ENCODE measurements around the gene RAB36.

Gene RAB36

GRCh38 chr22:23142546-23143105 lies 2.7 kb upstream of the RAB36 start:
- ATAC-seq (ENCODE audit: insufficient read depth, low read depth), result no peak
- no peaks in the 10 kb centered on the region for H3K36me3 ChIP-seq (ENCODE audit: insufficient read depth, low read length)
- no peaks in the 10 kb centered on the region for H3K9me3 ChIP-seq (ENCODE audit: insufficient read depth, low read length, severe bottlenecking)
- H4K20me1 ChIP-seq (ENCODE audit: insufficient read depth, low read length), result no peaks in the 10 kb centered on the region
- H3K79me2 ChIP-seq (ENCODE audit: insufficient read depth, low read length), result no peaks in the 10 kb centered on the region
- 0 out of 4 replicates have a peak overlapping the region, but pooled peaks of 1 of the 2 experiments have one; percentile 29 for H3K4me3 ChIP-seq (ENCODE audit: low read depth in 1 of 2, low read length in 2 of 2)
- no peaks in the 10 kb centered on the region for H3K27me3 ChIP-seq (ENCODE audit: insufficient read depth, low read length, poor library complexity)
- TF ChIP-seq CTCF (IDR thresholded peaks at IDR 0.05; ENCODE audit: borderline replicate concordance, extremely low read depth, low read length, poor library complexity, severe bottlenecking) (no peak), EZH2 (IDR thresholded peaks at IDR 0.05; ENCODE audit: borderline replicate concordance, low read depth, low read length, severe bottlenecking) (no peak)
- DNase-seq, result no peak
- H3K4me2 ChIP-seq (ENCODE audit: insufficient read depth, low read length), result peak overlapping the region; percentile 52
- H3K4me1 ChIP-seq (ENCODE audit: insufficient read depth, low read length), result peaks cover 38% of the 10 kb centered on the region
- peak overlapping the region; percentile 64; the same call in 1 of the 2 replicates for H3K27ac ChIP-seq (ENCODE audit: low read length)
- peak overlapping the region; percentile 19; the same call in 1 of the 2 replicates for H3K9ac ChIP-seq (ENCODE audit: low read depth, low read length)
- no peak overlapping the region for H2AFZ ChIP-seq (ENCODE audit: low read depth, low read length)

- no peaks in the 10 kb centered on the region for H3K9me3 ChIP-seq (ENCODE audit: insufficient read depth, low read length, severe bottlenecking)
- no peak overlapping the region for H3K9ac ChIP-seq (ENCODE audit: low read depth, low read length)
- ATAC-seq (ENCODE audit: insufficient read depth, low read depth), result no peak
- no peak for DNase-seq
- no peaks in the 10 kb centered on the region for H3K36me3 ChIP-seq (ENCODE audit: insufficient read depth, low read length)
- H3K27ac ChIP-seq (ENCODE audit: low read length), result 0 out of 2 replicates have a peak overlapping the region, but pooled peaks have one; percentile 4
- H2AFZ ChIP-seq (ENCODE audit: low read depth, low read length), result no peak overlapping the region
- peaks cover 34% of the 10 kb centered on the region for H3K4me1 ChIP-seq (ENCODE audit: insufficient read depth, low read length)
- no peaks in the 10 kb centered on the region for H3K79me2 ChIP-seq (ENCODE audit: insufficient read depth, low read length)
- no peak overlapping the region for H3K4me3 ChIP-seq (ENCODE audit: low read depth in 1 of 2, low read length in 2 of 2)
- H3K27me3 ChIP-seq (ENCODE audit: insufficient read depth, low read length, poor library complexity), result no peaks in the 10 kb centered on the region
- no peak overlapping the region for H3K4me2 ChIP-seq (ENCODE audit: insufficient read depth, low read length)
- TF ChIP-seq CTCF (IDR thresholded peaks at IDR 0.05; ENCODE audit: borderline replicate concordance, extremely low read depth, low read length, poor library complexity, severe bottlenecking), result no peak
- TF ChIP-seq EZH2 (IDR thresholded peaks at IDR 0.05; ENCODE audit: borderline replicate concordance, low read depth, low read length, severe bottlenecking), result no peak
- no peaks in the 10 kb centered on the region for H4K20me1 ChIP-seq (ENCODE audit: insufficient read depth, low read length)
Observed at GRCh38 chr22:23143119-23143518, 2.2 kb upstream of the RAB36 start.

DNA sequence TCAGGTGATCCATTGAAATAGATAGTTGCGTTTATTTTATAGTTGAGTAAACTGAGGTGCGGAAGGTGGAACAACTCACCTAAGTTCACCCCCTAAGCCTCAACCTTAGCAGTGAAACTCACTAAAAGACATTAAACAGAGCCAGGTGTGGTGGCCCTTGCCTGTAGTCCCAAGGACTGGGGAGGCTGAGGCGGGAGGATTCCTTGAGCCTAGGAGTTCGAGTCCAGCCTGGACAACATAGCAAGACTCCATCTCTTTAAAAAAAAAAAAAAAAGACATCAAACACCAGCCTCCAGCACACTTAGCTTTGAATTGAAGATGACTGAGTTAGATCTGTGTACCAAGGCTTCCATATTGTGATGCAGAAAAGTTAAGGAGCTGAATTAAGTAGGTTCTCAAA lies 845 bp upstream of the RAB36 start:
- Histone ChIP-seq H4K20me1 (ENCODE audit: insufficient read depth, low read length) (no peaks in the 10 kb centered on the region), H2AFZ (ENCODE audit: low read depth, low read length) (no peak overlapping the region), H3K36me3 (ENCODE audit: insufficient read depth, low read length) (no peaks in the 10 kb centered on the region), H3K27me3 (ENCODE audit: insufficient read depth, low read length, poor library complexity) (peaks cover 2% of the 10 kb centered on the region), H3K4me1 (ENCODE audit: insufficient read depth, low read length) (peaks cover 20% of the 10 kb centered on the region), H3K79me2 (ENCODE audit: insufficient read depth, low read length) (no peaks in the 10 kb centered on the region), H3K4me2 (ENCODE audit: insufficient read depth, low read length) (no peak overlapping the region), H3K9me3 (ENCODE audit: insufficient read depth, low read length, severe bottlenecking) (no peaks in the 10 kb centered on the region), H3K4me3 (ENCODE audit: low read depth in 1 of 2, low read length in 2 of 2) (no peak overlapping the region), H3K9ac (ENCODE audit: low read depth, low read length) (no peak overlapping the region), H3K27ac (ENCODE audit: low read length) (no peak overlapping the region)
- no peak for TF ChIP-seq CTCF (IDR thresholded peaks at IDR 0.05; ENCODE audit: borderline replicate concordance, extremely low read depth, low read length, poor library complexity, severe bottlenecking)
- TF ChIP-seq EZH2 (IDR thresholded peaks at IDR 0.05; ENCODE audit: borderline replicate concordance, low read depth, low read length, severe bottlenecking), result no peak
- DNase-seq (no peak), ATAC-seq (ENCODE audit: insufficient read depth, low read depth) (no peak)
